ENCODE measurements around the gene EVC.

GRCh38 chr4:5750052-5750945, 39.3 kb downstream of the EVC start:
- TF ChIP-seq YY1 (IDR thresholded peaks at IDR 0.05; ENCODE audit: insufficient read depth, insufficient read length) (no peak), SUZ12 (IDR thresholded peaks at IDR 0.05; ENCODE audit: extremely low read depth, insufficient read depth, insufficient read length) (no peak), ZNF274 (IDR thresholded peaks at IDR 0.05; ENCODE audit: low read depth, low read length) (no peak)

All from NT2/D1 (cell line).